H9 (cell line): ENCODE measurements around the gene PDIA6. TPM values are rescaled to one million over a fixed set of nuclear protein-coding genes. Genes with fewer than 3 reads are reported as not detected.

ENCODE experiments used
- DNase-seq: peaks from one replicate; pipeline ENCODE4 v3.0.0-alpha.2; 2017
- H2AFZ ChIP-seq: one replicate; pipeline ENCODE4 v1.6.1; 2013; ENCODE audit warnings: mild to moderate bottlenecking, low read length, control low read depth, moderate library complexity
- H2AK5ac ChIP-seq: 2 replicates; pipeline ENCODE4 v1.6.1; 2013; ENCODE audit warnings: low read length, control low read depth, mixed read lengths; ENCODE audit not compliant: insufficient read length
- H2BK120ac ChIP-seq: one replicate; pipeline ENCODE4 v1.6.1; 2013; ENCODE audit warnings: low read depth, mild to moderate bottlenecking, low read length, control low read depth, inconsistent platforms; ENCODE audit not compliant: poor library complexity, severe bottlenecking
- H2BK12ac ChIP-seq: 2 replicates; pipeline ENCODE4 v1.6.1; 2013; ENCODE audit warnings: low read length, control low read depth, mixed read lengths, low read depth; ENCODE audit not compliant: insufficient read length
- H2BK15ac ChIP-seq: 2 replicates; pipeline ENCODE4 v1.6.1; 2013; ENCODE audit warnings: low read depth, low read length, control low read depth
- H2BK20ac ChIP-seq: one replicate; pipeline ENCODE4 v1.6.1; 2013; ENCODE audit warnings: low read depth, mild to moderate bottlenecking, low read length, control low read depth, inconsistent platforms; ENCODE audit not compliant: poor library complexity, severe bottlenecking
- H2BK5ac ChIP-seq: 2 replicates; pipeline ENCODE4 v1.6.1; 2013; ENCODE audit warnings: low read length, control low read depth, mixed read lengths; ENCODE audit not compliant: insufficient read length
- H3K14ac ChIP-seq: 2 replicates; pipeline ENCODE4 v1.6.1; 2013; ENCODE audit warnings: low read length, control low read depth; ENCODE audit not compliant: insufficient read depth
- H3K18ac ChIP-seq: 2 replicates; pipeline ENCODE4 v1.6.1; 2013; ENCODE audit warnings: low read depth, mild to moderate bottlenecking, mixed read lengths, low read length, control low read depth; ENCODE audit not compliant: insufficient read length
- H3K23ac ChIP-seq: 2 replicates; pipeline ENCODE4 v1.6.1; 2013; ENCODE audit warnings: low read length, control low read depth, mixed read lengths, low read depth; ENCODE audit not compliant: insufficient read length
- H3K23me2 ChIP-seq: 2 replicates; pipeline ENCODE4 v1.6.1; 2013; ENCODE audit warnings: low read depth, mild to moderate bottlenecking, mixed read lengths, low read length, control low read depth; ENCODE audit not compliant: insufficient read length, poor library complexity, severe bottlenecking
- H3K27ac ChIP-seq: 2 replicates; pipeline ENCODE4 v1.5.1; 2013; ENCODE audit warnings: low read length, control low read depth, mixed read lengths, low read depth; ENCODE audit not compliant: insufficient read length
- H3K27me3 ChIP-seq: 2 replicates; pipeline ENCODE4 v1.6.1; 2013; ENCODE audit warnings: low read length, control low read depth, inconsistent platforms; ENCODE audit not compliant: insufficient read depth
- H3K4ac ChIP-seq: 2 replicates; pipeline ENCODE4 v1.6.1; 2013; ENCODE audit warnings: low read depth, mild to moderate bottlenecking, control low read depth, inconsistent platforms, low read length, moderate library complexity
- H3K4me1 ChIP-seq: 2 replicates; pipeline ENCODE4 v1.6.1; 2013; ENCODE audit warnings: low read length, control low read depth, inconsistent platforms; ENCODE audit not compliant: insufficient read depth
- H3K4me2 ChIP-seq: 2 replicates; pipeline ENCODE4 v1.6.1; 2013; ENCODE audit warnings: low read length, control low read depth, mixed read lengths; ENCODE audit not compliant: insufficient read length, insufficient read depth
- H3K56ac ChIP-seq: 2 replicates; pipeline ENCODE4 v1.6.1; 2013; ENCODE audit warnings: low read depth, mild to moderate bottlenecking, mixed read lengths, low read length, control low read depth; ENCODE audit not compliant: insufficient read length
- H3K79me1 ChIP-seq: 2 replicates; pipeline ENCODE4 v1.6.1; 2013; ENCODE audit warnings: low read depth, mild to moderate bottlenecking, moderate library complexity, low read length, control low read depth, inconsistent platforms; ENCODE audit not compliant: insufficient read depth, poor library complexity, severe bottlenecking
- H3K79me2 ChIP-seq: 2 replicates; pipeline ENCODE4 v1.6.1; 2013; ENCODE audit warnings: low read length, control low read depth, inconsistent platforms; ENCODE audit not compliant: insufficient read depth
- H3K9ac ChIP-seq: 2 replicates; pipeline ENCODE4 v1.6.1; 2013; ENCODE audit warnings: low read length, control low read depth, mixed read lengths; ENCODE audit not compliant: insufficient read length; ENCODE audit errors: extremely low read depth
- H3K9me3 ChIP-seq: one replicate; pipeline ENCODE4 v1.6.1; 2013; ENCODE audit warnings: low read depth, low read length, inconsistent platforms; ENCODE audit not compliant: control insufficient read depth
- H3T11ph ChIP-seq: one replicate; pipeline ENCODE4 v1.6.1; 2013; ENCODE audit warnings: mild to moderate bottlenecking, low read length, control low read depth, inconsistent platforms
- H4K20me1 ChIP-seq: one replicate; pipeline ENCODE4 v1.6.1; 2013; ENCODE audit not compliant: control insufficient read depth, insufficient read length, insufficient read depth
- H4K5ac ChIP-seq: 2 replicates; pipeline ENCODE4 v1.6.1; 2013; ENCODE audit warnings: low read depth, mild to moderate bottlenecking, mixed read lengths, low read length, control low read depth; ENCODE audit not compliant: insufficient read length
- H4K8ac ChIP-seq: replicated peaks from 2 replicates; pipeline ENCODE4 v1.6.1; 2013; ENCODE audit warnings: low read length, control low read depth, mixed read lengths, low read depth; ENCODE audit not compliant: insufficient read length
- H4K91ac ChIP-seq: 2 replicates; pipeline ENCODE4 v1.6.1; 2013; ENCODE audit warnings: low read depth, mild to moderate bottlenecking, moderate library complexity, mixed read lengths, low read length, control low read depth; ENCODE audit not compliant: insufficient read length
- H3K27ac Mint-ChIP-seq, 3 experiments: 2 replicates in 2 of 3; 3 replicates in 1 of 3; pipeline ENCODE4 v1.8.0; 2020 to 2021; ENCODE audit warnings: mixed read lengths in 3 of 3, mild to moderate bottlenecking in 1 of 3, moderate library complexity in 1 of 3
- H3K27me3 Mint-ChIP-seq: 2 replicates; pipeline ENCODE4 v1.8.0; 2021; ENCODE audit warnings: low read depth, mild to moderate bottlenecking, moderate library complexity, mixed read lengths
- H3K36me3 Mint-ChIP-seq, 3 experiments: 2 replicates in 2 of 3; 3 replicates in 1 of 3; pipeline ENCODE4 v1.8.0; 2020 to 2021; ENCODE audit warnings: low read depth in 3 of 3, mixed read lengths in 3 of 3; ENCODE audit not compliant: insufficient read depth in 1 of 3
- H3K4me1 Mint-ChIP-seq, 2 experiments: 2 replicates each; pipeline ENCODE4 v1.8.0; 2020; ENCODE audit warnings: mixed read lengths in 2 of 2
- H3K4me3 Mint-ChIP-seq, 2 experiments: 2 replicates in 1 of 2; 3 replicates in 1 of 2; pipeline ENCODE4 v1.8.0; 2020 to 2021; ENCODE audit warnings: mild to moderate bottlenecking in 2 of 2, mixed read lengths in 2 of 2, moderate library complexity in 1 of 2
- H3K9me3 Mint-ChIP-seq, 2 experiments: 2 replicates in 1 of 2; 3 replicates in 1 of 2; pipeline ENCODE4 v1.8.0; 2020; ENCODE audit warnings: mild to moderate bottlenecking in 2 of 2, mixed read lengths in 2 of 2, moderate library complexity in 1 of 2
- WGBS: extraction: QIAGEN DNeasy Blood & Tissue Kit; methylation state at CpG from one replicate; pipeline ENCODE4 v1.1.7; 2013; ENCODE audit warnings: missing lambda C conversion rate, low lambda C conversion rate, mixed read lengths; ENCODE audit not compliant: insufficient read length; ENCODE audit errors: extremely low coverage; 5-methylcytosine and 5-hydroxymethylcytosine counted together
- total RNA-seq: library from RNA; stranded (reverse); gene quantifications from 2 replicates; pipeline ENCODE4 v1.2.1, GENCODE V29; 2021
- TF ChIP-seq, protein P1 (sequence below): fragments of 200-600 bp; sonication (generic); conservative IDR thresholded peaks from 3 replicates; pipeline ENCODE4 v1.8.0; 2021; ENCODE audit warnings: antibody characterized with exemption, mild to moderate bottlenecking

PDIA6 gene
- total RNA-seq, 1 experiment from 2014 or later: 301 TPM

DNA sequence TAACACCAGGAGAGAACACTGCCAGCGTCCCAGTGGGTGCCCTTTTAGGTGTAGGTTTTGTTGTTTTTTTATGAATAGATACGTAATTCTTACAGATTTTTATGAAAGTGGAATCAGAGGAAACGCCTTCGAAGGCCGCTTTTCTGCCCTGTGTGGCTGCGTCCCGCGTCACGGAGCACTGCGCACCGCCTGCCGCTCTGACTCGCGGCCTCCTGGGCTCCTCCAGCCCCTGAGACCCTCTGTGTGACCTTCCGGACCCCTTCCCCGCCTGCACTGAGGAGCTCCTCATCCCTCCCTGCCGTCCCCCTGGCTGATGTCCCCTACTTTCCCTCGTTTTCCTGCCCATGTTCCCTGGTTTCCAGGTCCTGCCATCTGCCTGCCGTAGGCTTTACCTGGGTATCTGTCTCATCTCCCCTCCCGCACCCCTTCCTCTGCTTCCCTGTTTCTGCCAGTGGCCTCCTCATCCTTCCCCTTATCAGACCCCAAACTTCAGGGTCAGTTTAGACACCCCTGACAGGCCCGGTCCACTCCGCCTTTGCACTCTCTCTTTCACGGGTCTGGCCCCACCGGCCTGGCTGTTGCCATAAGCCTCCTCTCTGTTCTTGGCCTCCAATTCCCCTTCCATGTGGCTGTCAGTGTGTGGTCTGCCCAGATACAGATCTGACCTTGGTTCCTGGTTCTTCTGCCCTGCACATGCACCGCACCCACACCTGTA is 32.7 kb downstream of the PDIA6 start:
- no peak overlapping the region for H2BK120ac ChIP-seq
- no peak overlapping the region for H2AFZ ChIP-seq
- H3K27ac ChIP-seq: no peak overlapping the region
- no peak overlapping the region for H3K18ac ChIP-seq
- H3T11ph ChIP-seq: no peak overlapping the region
- H3K4me1 Mint-ChIP-seq: peaks cover 0 to 7% of the 10 kb centered on the region in 2 experiments; a peak in 3 of 4 replicates
- peak overlapping the region in 1 of 3 experiments; percentile 62; a peak in 3 of 7 replicates for H3K27ac Mint-ChIP-seq
- no peak overlapping the region for H2BK20ac ChIP-seq
- no peak overlapping the region for H3K23ac ChIP-seq
- H3K36me3 Mint-ChIP-seq: peaks cover 34 to 51% (median 48%) of the 10 kb centered on the region in 3 experiments; a peak in 6 of 7 replicates
- H3K56ac ChIP-seq: no peak overlapping the region
- H3K9me3 ChIP-seq: no peaks in the 10 kb centered on the region
- H3K9ac ChIP-seq: no peak overlapping the region
- H3K9me3 Mint-ChIP-seq: no peaks in the 10 kb centered on the region
- H3K27me3 Mint-ChIP-seq: no peaks in the 10 kb centered on the region
- H4K8ac ChIP-seq: no peak overlapping the region
- no peaks in the 10 kb centered on the region for H4K20me1 ChIP-seq
- no peak overlapping the region for H2AK5ac ChIP-seq
- no peaks in the 10 kb centered on the region for H3K23me2 ChIP-seq
- H4K91ac ChIP-seq: no peak overlapping the region
- no peak overlapping the region for H2BK12ac ChIP-seq
- no peaks in the 10 kb centered on the region for H3K79me2 ChIP-seq
- no peak overlapping the region for H3K4me3 Mint-ChIP-seq
- H3K27me3 ChIP-seq: no peaks in the 10 kb centered on the region
- H2BK5ac ChIP-seq: no peak overlapping the region
- TF ChIP-seq, protein P1, sequence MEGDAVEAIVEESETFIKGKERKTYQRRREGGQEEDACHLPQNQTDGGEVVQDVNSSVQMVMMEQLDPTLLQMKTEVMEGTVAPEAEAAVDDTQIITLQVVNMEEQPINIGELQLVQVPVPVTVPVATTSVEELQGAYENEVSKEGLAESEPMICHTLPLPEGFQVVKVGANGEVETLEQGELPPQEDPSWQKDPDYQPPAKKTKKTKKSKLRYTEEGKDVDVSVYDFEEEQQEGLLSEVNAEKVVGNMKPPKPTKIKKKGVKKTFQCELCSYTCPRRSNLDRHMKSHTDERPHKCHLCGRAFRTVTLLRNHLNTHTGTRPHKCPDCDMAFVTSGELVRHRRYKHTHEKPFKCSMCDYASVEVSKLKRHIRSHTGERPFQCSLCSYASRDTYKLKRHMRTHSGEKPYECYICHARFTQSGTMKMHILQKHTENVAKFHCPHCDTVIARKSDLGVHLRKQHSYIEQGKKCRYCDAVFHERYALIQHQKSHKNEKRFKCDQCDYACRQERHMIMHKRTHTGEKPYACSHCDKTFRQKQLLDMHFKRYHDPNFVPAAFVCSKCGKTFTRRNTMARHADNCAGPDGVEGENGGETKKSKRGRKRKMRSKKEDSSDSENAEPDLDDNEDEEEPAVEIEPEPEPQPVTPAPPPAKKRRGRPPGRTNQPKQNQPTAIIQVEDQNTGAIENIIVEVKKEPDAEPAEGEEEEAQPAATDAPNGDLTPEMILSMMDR: no peak
- no peak overlapping the region for H2BK15ac ChIP-seq
- H3K4ac ChIP-seq: no peak overlapping the region
- H3K79me1 ChIP-seq: no peaks in the 10 kb centered on the region
- no peak overlapping the region for H3K4me2 ChIP-seq
- no peaks in the 10 kb centered on the region for H3K4me1 ChIP-seq
- H3K14ac ChIP-seq: no peak overlapping the region
- no peak overlapping the region for H4K5ac ChIP-seq
- no CpG with 5 or more reads among the region's 25 CpGs for WGBS
- no peak for DNase-seq
